SKM-1 treated with dmso at 0.1 percent for 144 hours (cell line): Measurements from ENCODE around the gene IRF3.
A peak's percentile ranks its signal among the peaks of the same experiment; 100 is the strongest.

ENCODE experiments used
- DNase-seq: peaks from one replicate; lab custom pipeline; 2025; ENCODE audit not compliant: unreplicated experiment; lab: John Stamatoyannopoulos, UW

The IRF3 gene

GRCh38 chr19:49672131-49672919, 6.7 kb upstream of the IRF3 start:
- DNase-seq: peak; percentile 12

- DNase-seq: no peak
Measured at GRCh38 chr19:49669516-49669915, 3.9 kb upstream of the IRF3 start.

- DNase-seq: no peak
Measured at GRCh38 chr19:49667473-49667872, 1.8 kb upstream of the IRF3 start.

- DNase-seq: no peak
Measured at GRCh38 chr19:49666120-49666444, 425 bp upstream of the IRF3 start.

- DNase-seq: no peak
Measured at GRCh38 chr19:49665036-49665350, 664 bp downstream of the IRF3 start.

- peak; percentile 25 for DNase-seq
Measured at GRCh38 chr19:49664171-49665035, 1.3 kb downstream of the IRF3 start.

GRCh38 chr19:49663224-49663623, 2.4 kb downstream of the IRF3 start:
- no peak for DNase-seq

GRCh38 chr19:49662011-49662410, 3.6 kb downstream of the IRF3 start:
- DNase-seq: no peak

GRCh38 chr19:49660338-49660961, 5.2 kb downstream of the IRF3 start:
- no peak for DNase-seq

GRCh38 chr19:49658566-49659442, 6.9 kb downstream of the IRF3 start:
- no peak for DNase-seq

GRCh38 chr19:49658139-49658517, 7.5 kb downstream of the IRF3 start:
- DNase-seq: no peak

- DNase-seq: no peak
Measured at GRCh38 chr19:49657493-49658138, 8.0 kb downstream of the IRF3 start.

- no peak for DNase-seq
Measured at GRCh38 chr19:49656456-49657109, 9.1 kb downstream of the IRF3 start.

GRCh38 chr19:49655570-49656455, 9.8 kb downstream of the IRF3 start:
- no peak for DNase-seq

GRCh38 chr19:49654581-49654980, 11.1 kb downstream of the IRF3 start:
- no peak for DNase-seq

- no peak for DNase-seq
Measured at GRCh38 chr19:49653466-49653806, 12.2 kb downstream of the IRF3 start.

GRCh38 chr19:49652551-49653465, 12.8 kb downstream of the IRF3 start:
- DNase-seq: no peak
